ENCODE data around the gene GTF2I. TPM values are rescaled to one million over a fixed set of nuclear protein-coding genes. Genes with fewer than 3 reads are reported as not detected.
"Not testable (repeated sequence)": the region's sequence is repeated elsewhere in the genome, so short reads cannot be mapped to it uniquely, and the experiment has no call there.

Gene GTF2I
- polyA plus RNA-seq, 4 donors, result 309 to 383 (median 332) TPM

DNA sequence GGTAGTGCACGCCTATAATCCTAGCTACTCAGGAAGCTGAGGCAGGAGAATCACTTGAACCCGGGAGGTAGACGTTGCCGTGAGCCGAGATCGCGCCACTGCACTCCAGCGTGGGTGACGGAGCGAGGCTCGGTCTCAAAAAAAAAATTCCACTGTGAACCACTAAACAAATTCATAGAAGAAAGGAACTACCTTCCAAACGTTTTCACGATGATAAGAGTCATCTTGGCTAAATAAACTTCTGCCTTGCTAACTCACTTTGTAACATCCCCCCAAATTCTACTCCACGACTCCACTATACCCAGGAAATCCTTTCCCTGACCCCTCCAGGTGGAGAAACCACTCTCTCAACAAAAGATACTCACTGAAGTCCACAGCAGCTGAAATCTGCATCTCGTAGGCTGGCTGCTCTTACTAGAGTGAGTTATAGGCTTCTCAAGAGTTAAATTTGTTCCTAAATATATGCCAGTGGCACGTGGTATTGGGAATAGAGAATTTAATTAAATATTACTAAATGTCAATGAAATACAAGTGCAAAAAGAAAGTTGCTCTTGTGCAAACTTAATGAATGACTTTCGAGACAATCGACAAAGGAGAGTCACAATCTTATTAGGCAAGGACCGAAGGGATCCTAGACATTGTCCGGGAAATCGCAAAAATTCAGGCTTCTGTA is 1.6 kb upstream of the GTF2I start:
- DNase-seq (ENCODE audit: low read depth in 4 of 4, low spot score in 3 of 4), result no peak

DNA sequence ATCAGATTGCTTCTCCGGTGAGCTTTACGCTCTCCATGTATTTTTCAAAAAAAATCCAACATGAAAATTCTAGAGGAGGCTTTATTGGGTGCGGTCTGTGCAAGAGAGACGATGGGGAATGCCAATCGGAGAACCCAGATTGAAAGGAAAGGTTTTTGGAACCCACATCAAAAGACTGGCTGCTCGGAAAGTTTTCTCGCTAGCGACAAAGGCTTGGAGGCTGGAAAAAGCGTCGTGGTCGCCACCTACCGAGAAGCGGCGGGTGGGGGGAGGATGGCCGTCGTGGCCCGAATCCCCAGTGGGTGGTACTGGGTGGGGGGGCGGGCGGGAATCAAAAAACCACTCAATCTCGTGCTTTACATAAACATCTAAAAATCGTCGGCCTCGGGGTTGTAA is 1.1 kb upstream of the GTF2I start:
- peak in 1 of 4 donors; percentile 35 for DNase-seq (ENCODE audit: low read depth in 4 of 4, low spot score in 3 of 4)

GRCh38 chr7:74656837-74657691 is 454 bp upstream of the GTF2I start:
- DNase-seq (ENCODE audit: low read depth in 4 of 4, low spot score in 3 of 4), result peak; percentile 93 to 97 (median 96)

DNA sequence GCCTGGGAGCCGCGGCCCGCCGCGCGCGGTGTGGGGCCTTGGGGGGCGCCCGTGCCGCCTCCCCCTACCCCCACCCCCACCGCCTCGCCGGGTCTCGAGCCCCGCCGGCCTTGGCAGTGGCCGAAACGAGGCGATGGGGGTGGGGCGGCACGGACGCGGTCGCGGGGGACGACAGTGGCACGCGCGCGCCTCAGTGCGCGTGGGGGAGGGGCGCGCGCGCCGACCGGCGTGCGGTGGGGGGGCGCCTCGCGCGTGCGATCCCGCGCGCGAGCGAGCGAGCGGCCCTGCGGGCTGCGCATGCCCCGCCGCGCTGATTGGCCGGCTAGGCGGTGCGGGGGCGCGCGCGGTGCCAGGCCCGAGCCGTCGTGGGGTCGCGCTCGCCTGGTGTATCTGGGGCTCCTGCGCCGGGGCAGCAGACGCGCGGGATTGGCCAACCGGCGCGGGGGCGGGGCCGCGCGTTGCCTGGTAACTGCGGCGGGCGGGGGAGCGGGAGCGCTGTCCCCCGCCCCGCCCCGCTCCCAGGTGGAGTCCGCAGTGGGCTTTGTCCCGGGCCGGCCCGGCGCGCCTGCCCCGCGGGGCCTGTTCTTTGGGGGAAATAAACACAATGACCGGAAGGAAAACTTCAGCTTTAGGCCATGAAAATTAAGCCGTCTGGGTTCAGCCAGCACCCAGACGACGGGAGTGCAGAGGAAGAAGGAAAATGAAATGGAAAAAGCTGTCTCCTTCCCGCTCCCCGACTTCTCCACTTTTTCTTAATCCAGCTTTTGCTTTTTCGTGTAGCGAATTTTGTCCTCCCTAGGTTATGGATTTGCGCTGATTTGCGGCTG is 873 bp downstream of the GTF2I start:
- peak in 3 of 4 donors; percentile 77 to 88 (median 77) for DNase-seq (ENCODE audit: low read depth in 4 of 4, low spot score in 3 of 4)

GRCh38 chr7:74660202-74660601 is 2.7 kb downstream of the GTF2I start:
- DNase-seq (ENCODE audit: low read depth in 4 of 4, low spot score in 3 of 4), result not testable (repeated sequence)

DNA sequence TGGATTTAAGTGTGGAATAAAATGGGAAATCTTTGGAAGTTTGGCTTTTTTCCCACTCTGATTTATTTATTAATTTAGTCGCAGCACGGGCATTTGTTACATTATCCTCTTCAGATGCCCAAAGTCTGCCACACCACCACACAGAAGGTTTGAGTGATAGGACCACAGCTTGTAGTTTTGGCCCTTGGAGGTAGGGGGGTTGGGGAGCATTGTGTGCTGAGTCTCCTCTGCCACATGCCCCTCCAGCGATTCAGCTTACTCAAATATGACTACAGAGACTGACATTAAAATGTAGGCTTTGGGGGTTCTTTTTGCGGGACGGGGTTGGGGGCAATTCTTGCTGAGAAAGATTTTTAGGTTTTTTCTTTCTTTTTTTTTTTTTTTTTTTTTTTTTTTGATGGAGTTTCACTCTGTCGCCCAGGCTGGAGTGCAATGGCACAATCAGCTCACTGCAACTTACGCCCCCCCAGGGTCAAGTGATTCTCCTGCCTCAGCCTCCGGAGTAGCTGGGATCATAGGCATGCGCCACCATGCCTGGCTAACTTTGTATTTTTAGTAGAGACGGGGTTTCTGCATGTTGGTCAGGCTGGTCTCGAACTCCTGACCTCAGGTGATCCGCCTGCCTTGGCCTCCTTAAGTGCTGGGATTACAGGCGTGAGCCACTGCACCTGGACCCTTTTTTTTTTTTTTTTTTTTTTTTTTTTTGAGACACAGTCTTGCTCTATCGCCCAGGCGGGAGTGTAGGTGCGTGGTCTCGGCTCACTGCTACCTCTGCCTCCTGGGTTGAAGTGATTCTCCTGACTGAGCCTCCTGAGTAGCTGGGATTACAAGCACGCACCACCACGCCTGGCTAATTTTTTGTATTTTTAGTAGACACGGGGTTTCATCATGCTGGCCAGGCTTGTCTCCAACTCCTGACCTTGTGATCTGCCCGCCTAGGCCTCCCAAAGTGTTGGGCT is 4.6 kb downstream of the GTF2I start:
- DNase-seq (ENCODE audit: low read depth in 4 of 4, low spot score in 3 of 4), result not testable (repeated sequence)

DNA sequence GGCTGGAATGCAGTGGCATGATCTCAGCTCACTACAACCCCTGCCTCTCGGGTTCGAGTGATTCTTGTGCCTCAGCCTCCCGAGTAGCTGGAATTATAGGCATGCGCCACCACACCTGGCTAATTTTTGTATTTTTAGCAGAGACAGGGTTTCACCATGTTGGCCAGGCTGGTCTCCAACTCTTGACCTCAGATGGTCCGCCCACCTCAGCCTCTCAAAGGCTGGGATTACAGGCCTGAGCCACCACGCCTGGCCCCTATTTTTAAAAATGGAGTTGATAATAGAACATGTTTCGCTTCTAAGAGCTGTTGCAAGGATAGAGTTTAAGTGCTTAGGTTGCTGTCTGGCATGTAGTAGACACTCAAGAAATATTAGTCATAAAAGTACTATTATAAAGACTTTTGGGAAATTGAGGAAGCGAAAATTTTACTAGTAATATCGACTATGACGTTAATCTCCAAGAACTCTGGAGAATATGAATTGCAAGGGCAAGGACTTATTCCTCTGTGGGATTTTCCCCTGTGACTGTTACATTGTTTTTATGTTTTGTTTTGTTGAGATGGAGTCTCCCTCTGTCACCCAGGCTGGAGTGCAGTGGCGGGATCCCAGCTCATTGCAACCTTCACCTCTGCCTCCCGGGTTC is 7.9 kb downstream of the GTF2I start:
- DNase-seq (ENCODE audit: low read depth in 4 of 4, low spot score in 3 of 4), result no peak

DNA sequence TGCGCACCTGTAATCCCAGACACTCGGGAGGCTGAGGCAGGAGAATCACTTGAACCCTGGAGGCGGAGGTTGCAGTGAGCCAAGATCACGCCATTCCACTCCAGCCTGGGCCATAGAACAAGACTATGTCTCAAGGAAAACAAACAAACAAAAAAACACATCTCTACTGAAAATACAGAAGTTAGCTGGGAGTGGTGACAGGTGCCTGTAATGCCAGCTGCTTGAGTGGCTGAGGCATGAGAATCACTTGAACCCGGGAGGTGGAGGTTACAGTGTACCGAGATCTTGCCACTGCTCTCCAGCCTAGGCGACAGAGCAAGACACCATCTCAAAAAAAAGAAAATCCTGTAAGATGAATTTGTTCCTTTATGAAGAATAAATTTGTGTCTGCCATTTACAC is 9.5 kb downstream of the GTF2I start:
- not testable (repeated sequence) for DNase-seq (ENCODE audit: low read depth in 4 of 4, low spot score in 3 of 4)

DNA sequence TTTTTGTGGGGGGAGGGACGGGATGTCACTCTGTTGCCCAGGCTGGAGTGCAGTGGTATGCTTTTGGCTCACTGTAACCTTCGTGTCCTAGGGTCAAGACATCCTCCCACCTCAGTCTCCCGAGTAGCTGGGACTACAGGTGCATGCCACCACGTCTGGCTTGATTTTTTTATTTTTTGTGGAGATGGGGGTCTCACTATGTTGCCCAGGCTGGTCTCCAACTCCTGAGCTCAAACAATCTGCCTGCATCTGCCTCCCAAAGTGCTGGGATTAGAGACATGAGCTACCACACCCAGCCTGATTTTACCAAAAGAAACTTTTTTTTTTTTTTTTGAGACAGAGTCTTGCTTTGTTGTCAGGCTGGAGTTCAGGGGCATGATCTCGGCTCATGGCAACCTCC is 10.0 kb downstream of the GTF2I start:
- not testable (repeated sequence) for DNase-seq (ENCODE audit: low read depth in 4 of 4, low spot score in 3 of 4)

- DNase-seq (ENCODE audit: low read depth in 4 of 4, low spot score in 3 of 4), result no peak
Measured at GRCh38 chr7:74671602-74672001, 14.1 kb downstream of the GTF2I start.

DNA sequence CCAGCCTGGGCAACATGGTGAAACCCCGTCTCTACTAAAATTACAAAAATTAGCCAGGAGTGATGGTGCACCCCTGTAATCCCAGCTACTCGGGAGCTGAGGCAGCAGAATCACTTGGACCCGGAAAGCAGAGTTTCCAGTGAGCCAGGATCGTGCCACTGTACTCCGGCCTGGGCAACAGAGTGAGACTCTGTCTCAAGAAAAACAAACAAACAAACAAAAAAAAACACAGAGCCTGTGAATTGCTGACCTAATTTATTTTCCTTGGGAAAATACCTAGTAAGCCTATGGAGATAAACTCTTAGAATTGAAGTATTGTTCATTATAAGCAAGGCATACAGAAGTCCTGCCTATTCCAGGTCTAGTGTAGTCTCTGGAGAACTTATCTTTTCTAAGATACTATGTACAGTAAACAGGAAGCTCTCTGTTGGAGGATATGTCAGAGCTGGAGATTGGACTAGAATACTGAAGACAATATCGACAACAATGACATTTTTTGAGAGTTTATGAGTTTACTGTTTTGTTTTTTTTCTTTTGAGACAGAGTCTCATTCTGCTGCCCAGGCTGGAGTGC is 14.9 kb downstream of the GTF2I start:
- DNase-seq (ENCODE audit: low read depth in 4 of 4, low spot score in 3 of 4), result no peak

- DNase-seq (ENCODE audit: low read depth in 4 of 4, low spot score in 3 of 4), result no peak
Measured at GRCh38 chr7:74674166-74674565, 16.6 kb downstream of the GTF2I start.

- no peak for DNase-seq (ENCODE audit: low read depth in 4 of 4, low spot score in 3 of 4)
Measured at GRCh38 chr7:74682829-74683228, 25.3 kb downstream of the GTF2I start.

DNA sequence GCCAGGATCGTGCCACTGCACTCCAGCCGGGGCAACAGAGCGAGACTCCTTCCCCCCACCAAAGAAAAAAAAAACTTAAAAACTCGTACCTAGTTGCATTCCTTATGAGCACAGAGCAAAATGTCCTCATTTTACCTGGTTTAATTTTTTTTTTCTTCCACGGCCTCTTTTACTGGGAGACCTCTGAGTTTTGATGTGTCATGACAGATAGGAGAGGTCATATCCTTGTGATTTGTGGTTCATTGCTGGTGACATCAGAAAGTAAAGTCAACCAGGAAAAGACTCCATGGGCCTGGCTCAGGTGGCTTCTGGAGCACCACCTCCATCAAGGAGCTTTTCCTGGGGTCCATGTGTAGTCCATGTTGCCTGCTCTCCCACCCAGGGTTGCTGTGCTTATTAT is 26.3 kb downstream of the GTF2I start:
- no peak for DNase-seq (ENCODE audit: low read depth in 4 of 4, low spot score in 3 of 4)

GRCh38 chr7:74684473-74684872 is 27.0 kb downstream of the GTF2I start:
- DNase-seq (ENCODE audit: low read depth in 4 of 4, low spot score in 3 of 4), result no peak

DNA sequence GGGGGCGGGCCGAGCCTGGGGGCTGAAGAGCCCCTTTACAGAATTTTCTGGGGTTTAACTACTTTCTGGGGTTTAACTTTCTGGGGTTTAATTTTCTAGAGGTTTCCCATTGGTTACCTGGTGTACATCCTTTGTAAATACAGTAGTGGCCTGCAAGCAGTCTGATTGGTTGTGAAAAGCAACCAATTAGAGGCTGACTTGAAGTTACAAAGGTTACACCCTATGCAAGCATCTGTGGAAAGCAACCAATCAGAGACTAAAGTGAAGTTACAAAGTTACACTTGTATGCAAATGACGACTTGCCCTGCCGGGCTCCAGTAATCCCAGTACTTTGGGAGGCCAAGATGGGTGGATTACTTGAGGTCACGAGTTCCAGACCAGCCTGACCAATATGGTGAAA is 27.4 kb downstream of the GTF2I start:
- DNase-seq (ENCODE audit: low read depth in 4 of 4, low spot score in 3 of 4), result no peak

- no peak for DNase-seq (ENCODE audit: low read depth in 4 of 4, low spot score in 3 of 4)
Measured at GRCh38 chr7:74690474-74690873, 33.0 kb downstream of the GTF2I start.

DNA sequence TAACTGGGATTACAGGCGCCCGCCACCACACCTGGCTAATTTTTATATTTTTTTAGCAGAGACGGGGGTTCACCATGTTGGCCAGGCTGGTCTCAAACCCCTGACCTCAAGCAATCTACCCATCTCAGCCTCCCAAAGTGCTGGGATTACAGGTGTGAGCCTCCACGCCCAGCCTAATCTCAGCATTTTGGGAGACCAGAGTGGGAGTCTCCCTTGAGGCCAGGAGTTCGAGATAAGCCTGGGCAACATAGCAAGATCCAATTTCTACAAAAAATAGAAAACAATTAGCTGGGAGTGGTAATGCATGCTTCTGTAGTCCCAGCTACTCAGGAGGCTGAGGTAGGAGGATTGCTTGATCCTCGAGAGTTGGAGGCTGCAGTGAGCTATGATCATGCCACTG is 46.9 kb downstream of the GTF2I start:
- DNase-seq (ENCODE audit: low read depth in 4 of 4, low spot score in 3 of 4), result not testable (repeated sequence)

GRCh38 chr7:74707238-74707637 is 49.7 kb downstream of the GTF2I start:
- no peak for DNase-seq (ENCODE audit: low read depth in 4 of 4, low spot score in 3 of 4)
